GM21825 (cell line): ENCODE data around the gene WDR46.

Experiments
- ATAC-seq: cut with Tn5 transposase; IDR thresholded peaks from one replicate; pipeline ENCODE4 v1.9.1; 2021; ENCODE audit warnings: mild to moderate bottlenecking, moderate library complexity; ENCODE audit not compliant: unreplicated experiment

Gene WDR46

DNA sequence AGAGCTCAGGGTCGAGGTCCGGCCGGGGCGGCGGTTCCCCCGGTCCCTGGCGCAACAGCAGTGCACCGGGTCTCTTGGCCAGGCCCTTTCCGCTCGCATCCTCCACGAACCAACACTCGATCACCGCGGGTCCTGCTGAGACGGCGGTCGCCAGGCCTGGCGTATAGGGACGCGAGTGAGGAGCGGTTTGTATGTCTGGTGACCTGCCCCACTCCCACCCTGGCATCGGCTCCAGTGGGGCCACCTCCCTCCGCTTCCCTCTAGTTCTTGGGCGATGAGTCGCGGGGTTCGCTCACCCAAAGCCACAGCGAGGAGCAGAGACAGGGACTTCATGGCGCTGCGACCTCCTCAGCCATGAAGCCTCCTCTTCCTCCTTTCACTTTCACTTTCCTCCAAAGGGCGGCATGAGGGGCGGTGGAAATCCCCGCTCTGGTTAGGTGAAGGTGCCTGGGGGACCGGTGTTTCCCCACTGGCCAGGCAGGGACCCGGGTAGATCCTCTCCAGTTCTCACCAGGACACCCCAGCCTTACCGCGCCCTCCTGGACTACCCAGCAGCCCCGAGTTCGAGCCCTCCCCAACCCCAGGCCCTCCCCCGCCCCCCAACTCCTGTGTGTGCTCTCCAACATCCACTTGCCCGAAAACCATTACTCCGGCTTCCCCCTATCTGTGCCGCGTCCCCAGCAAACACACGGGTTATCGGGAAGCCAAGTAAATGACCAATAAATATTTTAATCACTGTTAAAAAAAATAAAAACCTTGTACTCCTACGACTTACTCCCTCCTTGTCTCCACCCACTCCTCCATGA is 24.9 kb upstream of the WDR46 start, which contains the start of gene TAPBP:
Gene TAPBP (minus strand): TSS at position 370 of the 806 bp plus-strand sequence. CDS start 37 bp downstream, at position 333.
- peak; percentile 39 for ATAC-seq

DNA sequence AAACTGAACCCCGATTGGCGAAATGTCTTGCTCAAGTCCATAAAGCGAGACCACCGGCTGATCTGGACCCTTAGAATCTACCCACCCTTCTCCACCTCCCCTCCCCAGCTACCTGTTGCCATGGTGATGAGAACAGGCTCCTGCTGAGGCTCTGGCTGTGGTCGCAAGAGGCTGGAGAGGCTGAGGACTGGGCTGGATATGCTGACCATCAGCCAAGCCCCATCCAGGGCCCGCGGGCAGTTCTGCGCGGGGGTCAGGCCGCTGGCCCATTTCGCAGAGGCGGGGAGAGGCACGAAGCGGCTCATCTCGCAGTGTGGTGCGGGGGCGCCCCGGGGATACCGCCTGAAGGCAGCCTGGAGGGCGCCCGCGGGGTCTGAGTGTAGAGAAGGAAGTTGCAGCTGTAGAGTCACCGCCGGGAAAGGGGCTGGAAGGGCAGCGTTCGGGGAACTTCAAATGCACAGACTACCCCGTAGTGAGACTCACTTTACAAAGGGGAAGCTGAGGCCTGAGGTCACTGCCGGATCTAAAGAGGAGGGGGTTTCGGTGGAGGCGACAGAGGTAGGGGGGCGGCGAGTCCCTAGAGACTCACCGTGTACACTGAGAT is 24.2 kb upstream of the WDR46 start:
- ATAC-seq = no peak

DNA sequence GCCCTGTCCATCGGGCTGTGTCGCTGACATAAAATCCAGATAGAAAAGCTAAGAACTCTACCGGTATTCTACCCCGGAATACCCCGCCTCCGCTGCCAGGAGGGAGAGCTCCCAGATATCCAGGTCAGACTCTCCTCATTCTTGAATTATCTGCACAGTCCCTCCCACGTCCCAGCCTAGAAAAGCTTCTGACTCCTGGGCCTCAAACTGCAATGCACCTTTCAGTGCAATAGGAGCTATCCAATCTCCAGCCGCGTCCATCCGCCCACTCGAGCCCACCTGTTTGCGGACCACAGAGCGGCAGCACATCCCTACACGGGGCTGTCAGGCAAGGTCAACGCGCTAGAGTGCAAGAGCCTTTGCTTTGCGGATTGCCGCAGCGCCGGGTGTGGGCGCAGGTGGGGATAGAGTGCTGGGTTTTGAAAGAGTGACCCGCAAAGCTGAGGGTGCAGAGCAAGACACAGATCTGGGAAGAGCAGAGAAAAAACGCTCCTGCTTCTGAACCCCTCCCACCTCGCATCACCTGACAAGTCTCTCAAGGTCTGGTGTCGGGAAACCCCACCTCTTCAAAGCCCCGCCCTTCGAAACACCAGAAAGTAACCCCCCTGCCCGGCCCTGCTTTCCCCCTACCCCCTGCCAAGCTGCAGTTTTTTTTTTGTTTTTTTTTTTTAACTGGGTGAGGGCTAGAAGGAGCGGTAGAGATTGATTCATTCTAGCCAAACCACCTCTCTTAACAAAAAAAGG is 23.5 kb upstream of the WDR46 start:
- peak; percentile 27 for ATAC-seq

DNA sequence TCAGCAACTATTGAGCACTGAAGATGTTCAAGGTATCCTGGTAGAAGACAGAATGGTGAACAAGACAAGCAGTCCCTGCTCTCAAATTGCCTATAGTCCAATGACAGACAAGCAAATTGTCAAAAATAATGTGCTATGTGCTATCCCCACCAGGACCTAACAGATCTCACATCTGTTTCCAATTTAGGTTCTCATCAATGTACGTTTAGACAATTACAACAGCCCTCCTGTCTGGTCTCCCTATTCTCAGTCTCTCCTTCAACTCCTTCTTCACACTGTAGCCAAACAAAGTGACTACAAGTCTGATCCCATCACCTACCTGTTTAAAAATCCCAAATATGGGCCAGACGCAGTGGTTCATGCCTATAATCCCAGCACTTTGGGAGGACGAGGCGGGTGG is 17.3 kb upstream of the WDR46 start:
- no peak for ATAC-seq

DNA sequence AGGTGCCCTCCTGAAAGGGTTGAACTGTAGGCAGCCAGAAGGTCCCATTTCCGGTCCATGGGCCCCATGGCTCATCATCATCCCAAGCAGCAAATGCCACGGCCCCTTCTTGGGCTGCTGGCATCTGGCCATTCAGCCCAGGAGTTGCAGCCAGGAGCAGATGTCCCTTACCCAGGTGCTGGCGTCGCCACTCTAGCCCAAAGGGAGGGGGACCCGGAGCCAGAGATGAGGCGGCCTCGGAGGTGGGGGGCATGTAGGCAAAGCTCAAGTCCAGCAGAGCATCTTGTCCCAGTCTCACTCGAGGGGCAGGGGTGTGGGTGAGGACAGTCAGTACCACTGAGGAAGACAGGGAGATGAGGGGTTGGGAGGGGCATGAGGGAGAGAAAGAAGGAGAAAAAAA is 16.0 kb upstream of the WDR46 start:
- ATAC-seq = no peak

DNA sequence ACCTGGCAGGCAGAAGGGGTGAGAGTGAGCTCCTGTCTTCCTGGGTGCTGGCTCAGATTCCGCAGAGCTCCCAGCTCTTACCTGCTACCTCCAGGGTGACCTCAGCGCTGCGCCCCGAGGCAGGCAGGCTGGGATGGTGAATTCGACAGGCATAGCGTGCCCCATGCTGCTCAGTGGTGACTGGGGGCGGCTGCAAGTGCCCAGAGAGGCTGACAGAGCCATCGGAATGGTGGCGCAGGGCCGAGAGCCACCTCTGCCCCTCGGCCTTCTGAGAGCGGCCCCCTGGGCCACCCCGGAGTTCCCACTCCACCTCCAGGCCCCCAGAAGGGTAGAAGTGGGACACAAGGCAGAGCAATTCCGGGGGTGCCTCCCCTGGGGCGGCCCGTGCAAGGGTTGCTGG is 15.2 kb upstream of the WDR46 start:
- ATAC-seq = no peak

DNA sequence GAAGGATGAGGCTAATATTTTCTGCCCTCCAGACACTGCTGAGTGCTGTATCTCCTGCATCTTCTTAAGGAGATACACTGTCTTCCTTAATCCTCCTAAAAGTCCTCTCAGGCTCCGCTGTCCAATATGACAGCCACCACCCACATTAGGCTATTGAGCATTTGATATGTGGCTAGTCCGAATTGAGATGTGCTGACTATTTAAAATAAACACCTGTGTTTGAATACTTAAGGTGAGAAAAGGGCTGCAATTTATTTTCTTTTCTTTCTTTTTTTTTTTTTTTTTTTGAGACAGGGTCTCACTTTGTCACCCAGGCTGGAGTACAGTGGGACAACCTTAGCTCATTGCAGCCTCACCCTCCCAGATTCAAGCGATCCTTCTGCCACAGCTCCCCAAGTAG is 12.8 kb upstream of the WDR46 start:
- no peak for ATAC-seq

DNA sequence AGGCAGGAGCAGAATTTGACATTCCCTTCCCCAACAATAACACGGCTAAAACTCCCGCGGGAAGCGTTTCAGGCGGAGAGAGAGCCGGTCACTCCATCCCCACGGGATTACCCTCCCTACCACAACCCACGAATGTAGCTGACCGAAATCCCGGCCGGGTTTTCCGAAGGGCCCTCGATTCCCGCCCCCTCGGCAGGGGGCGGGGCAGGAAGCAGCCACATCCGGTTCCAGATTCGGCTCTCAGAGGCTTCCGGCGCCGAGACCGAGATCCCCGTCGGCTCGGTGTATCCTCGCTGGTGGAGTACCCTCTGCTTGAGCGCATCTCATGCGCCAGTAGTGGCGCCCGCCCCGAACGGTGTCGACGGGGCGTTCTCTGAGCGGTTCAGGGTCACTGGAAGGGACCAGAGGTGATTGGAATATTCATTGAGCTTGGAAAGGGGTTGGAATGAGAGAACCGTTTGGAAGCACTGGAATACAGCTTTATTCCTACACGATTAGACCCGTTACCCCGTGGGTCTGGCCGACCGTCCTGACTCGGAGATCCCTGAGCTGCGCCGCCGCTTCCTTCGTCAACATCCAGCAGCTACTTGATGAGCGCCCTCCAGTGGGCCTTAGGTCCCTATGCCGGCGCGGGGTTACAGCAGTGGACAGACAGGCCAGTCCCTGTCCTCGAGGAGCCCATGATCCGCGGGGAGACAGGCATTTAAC is 10.4 kb upstream of the WDR46 start:
- ATAC-seq = peak; percentile 59

DNA sequence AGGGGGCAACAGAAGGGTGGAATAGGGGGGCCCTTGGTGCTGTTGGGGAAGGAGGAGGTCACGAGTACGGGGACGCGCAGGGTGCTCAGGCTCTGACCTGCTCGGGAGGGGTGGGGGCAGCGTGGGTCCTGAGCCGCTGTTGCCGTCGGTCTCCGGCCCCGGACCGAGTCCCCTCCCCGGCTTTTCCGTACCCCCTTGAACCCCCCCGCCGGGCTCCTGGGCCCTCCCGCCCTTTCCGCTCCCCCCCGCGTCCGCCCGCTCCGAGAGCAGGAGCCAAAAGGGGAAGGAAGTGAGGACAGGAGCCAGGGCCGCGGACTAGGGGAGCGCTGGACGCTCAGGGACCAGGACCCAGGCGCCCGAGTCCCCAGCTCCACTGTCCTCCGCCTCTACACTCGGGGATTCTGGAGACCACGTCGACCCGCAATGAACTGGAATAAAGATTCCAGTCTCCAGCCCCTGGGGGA is 9.8 kb upstream of the WDR46 start, which contains the start of gene RGL2:
Gene RGL2 (minus strand): TSS at position 170 of the 464 bp plus-strand sequence. CDS start 332 bp downstream, outside the sequence.
- ATAC-seq = no peak

DNA sequence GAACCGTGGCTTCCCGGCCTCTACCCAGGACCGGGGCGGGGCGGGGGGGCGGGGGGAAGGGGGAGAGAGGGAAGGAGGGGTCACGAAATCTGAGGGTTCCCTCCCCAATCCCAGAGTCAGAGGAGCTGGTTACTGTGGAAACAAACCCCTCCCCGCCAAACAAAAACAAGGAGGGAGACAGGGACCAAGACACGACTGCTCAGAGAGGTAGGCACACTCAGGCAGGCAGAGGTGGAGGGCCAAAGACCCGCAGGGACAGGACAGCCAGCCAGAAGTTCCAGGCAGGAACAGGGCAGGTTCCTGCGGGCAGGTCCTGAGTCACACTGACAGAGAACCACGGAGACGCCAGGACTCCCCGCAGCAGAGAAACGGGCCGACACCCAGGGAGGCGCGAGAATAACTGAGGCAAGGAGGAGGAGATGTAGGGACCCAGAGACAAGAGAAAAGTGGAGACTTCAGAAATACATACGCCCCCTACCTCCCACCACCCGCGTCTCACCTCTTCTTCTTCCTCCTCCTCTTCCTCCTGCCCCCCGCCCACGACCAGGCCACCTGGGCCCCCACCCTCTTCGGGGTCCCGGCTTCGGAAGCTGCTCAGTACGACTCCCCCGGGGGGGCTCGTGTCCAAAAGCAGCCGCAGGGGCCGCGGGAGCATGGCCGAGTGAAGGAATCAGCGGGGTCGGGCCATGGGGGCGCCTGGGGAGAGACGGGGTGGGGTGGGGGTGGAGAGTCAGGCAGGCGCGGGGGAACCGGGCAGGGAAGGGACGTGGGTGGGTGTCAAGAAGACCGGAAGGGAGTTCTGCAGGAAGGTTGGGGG is 9.1 kb upstream of the WDR46 start:
- ATAC-seq = no peak

DNA sequence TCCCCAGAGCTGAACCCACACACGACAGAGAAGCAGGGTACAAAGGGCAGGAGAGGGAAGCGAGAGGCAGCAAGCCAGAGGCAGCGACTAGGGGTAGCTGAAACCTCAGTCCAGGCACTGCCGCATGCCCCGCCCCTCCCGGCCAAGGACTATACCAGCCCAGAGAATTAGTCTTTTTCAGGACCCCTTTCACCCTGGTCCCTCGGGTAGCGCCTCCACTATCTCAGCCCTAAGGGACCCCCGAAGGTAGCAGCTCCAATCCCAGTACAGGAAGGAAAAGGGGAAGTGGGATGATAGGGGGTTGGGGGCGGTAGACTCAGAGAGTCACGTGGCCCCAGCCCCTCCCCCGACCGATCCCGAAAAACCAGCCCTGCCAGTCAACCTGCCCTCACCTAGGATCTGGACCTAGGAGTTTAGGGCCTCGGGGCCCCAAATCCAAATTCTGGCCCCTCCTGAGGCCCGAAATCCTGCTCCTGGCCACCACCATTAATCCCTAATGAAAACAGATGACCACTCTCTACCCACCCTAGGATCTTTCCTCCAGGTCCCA is 8.4 kb upstream of the WDR46 start:
- ATAC-seq = no peak

DNA sequence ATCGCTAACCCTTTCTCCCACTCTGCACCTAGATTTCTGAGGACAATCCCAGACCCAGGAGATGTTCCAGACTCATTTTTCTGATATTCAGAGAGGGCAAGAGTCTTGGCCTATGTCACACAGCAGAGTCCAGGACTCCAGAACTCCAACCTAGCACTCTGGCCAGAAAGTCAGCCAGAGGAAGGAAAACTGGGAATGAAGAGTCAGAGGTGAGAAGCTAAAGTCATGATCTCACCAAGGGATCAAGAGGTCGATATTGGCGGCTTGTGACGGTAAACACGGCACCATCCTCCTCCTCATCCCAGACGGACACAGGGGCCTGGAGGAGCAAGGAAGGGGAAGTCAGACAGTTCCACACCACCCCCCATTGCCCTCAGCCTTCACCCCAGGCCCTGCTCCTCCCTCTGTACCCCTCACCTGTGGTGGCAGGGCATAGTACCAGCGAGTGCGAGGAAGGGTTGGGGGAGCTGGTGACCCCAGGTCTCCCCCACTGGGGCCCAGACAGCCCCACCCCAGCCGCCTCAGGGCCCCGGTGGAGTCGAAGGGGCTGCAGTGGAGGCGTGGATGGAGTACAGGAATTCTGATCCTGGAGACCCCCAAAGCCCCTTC is 7.9 kb upstream of the WDR46 start:
- no peak for ATAC-seq

DNA sequence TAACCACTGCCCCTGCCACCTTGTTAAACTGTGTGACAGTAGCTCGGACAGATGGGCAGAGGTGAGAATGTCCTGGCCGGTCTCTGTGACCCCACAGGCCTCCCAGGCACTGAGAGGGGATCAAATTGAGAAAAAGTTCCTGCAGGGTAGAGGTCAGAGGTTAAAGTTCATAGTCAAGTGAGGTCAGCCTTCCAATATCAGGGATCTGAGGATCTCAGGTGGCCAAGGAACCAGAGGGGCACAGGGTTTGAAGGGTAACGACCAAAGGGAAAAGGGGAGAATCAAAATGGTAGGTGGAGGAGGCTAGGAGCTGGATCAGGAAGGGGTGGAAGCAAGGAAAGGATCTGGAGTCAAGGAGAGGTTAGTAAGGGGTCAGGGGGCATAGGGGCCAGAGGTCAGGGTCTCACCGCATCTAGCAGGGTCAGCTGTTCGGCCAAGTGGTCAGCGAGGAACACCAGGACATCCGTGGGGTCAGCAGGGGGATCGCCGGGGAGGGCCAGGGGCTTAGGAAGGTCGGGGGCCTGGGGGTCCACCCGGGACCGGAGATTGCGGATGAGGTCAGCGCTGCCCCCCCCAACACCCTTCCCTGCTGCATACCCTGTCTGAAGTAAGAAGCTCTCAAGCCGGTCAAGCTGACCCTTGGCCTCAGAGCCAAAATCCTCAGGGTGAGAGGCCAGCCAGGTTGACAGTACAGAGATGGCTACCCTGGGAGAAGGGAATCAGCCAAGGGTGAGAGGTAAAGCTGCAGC is 6.8 kb upstream of the WDR46 start:
- ATAC-seq = no peak

DNA sequence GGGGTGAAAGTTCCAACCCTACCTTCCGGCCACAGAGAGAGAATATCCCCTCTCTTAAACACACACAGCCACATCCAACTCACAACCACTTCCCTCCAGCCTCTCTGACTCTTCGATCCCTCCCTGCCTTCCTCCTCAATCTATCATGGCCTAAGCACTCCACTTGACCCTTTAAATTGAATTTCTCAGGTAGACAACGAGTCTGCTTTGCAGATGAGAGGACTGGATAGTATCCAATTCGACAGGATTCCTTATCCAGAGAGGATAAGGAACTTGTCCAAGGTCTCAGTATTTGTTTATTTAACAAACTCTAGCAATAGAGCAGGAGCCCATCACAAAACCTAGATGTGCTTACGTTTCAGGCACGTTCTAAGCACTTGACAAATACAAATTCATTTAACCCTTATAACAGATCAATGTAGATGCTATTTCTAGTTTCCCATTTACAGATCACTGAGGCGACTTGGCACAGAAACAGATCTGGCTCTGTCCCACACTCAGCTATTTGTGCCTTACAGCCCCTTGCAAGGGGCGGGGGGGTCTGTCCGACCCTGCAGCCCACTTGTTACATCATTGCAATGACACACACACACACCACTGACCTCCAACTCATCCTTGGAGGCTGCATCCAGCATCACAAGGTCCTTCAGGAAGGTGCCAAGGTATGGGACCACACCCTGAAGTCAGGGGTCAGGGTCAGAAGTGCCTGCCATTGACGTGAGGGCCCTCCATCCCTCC is 5.2 kb upstream of the WDR46 start:
- no peak for ATAC-seq

DNA sequence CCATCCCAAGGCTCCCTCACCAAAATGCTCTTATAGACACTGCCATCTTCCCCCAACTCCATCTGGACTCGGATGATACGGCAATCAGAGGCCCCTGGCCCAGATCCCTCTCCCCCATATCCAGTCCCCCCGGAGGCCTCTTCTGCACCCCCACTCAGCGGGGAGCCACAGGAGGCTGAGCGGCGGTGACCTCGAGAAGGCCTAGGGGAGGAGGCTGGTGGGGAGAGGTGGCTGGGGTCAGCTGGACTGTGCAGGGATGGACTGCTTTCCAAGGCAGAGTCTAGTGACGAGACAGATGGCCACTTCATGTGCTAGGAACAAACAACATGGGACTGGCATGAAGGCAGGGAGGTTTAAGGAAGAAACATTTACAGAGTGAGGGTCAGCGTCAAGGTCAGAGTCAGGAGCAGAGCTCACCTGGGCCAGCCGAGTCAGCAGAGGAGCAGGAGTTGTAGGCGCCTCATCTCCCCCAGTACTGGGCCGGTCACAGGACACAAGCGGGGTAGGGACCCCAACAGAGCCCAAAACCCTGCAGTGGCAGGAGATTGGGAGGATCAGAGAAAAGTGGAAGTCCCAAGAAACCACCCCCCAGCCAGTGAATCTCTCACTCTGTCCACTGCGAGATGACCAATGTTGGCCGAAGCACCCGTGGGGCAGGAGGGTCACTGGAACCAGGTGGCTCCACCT is 4.1 kb upstream of the WDR46 start:
- ATAC-seq = no peak

DNA sequence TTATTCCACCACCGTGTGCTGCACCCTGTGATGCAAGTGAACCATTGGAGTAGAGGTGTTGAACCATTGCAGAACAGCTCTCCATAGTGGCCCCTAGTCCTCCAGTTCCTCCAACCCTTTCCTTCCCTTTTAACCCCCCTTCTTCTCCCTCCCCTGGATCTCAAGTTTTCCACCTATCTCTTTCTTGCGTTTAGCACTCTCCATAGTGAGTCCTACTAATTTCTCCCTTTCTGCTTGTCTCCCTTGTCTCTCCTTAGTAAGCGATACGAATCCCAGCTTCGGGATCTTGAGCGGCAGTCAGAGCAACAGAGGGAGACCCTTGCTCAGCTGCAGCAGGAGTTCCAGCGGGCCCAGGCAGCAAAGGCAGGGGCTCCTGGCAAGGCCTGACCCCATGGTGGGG is 1.4 kb upstream of the WDR46 start:
- no peak for ATAC-seq

DNA sequence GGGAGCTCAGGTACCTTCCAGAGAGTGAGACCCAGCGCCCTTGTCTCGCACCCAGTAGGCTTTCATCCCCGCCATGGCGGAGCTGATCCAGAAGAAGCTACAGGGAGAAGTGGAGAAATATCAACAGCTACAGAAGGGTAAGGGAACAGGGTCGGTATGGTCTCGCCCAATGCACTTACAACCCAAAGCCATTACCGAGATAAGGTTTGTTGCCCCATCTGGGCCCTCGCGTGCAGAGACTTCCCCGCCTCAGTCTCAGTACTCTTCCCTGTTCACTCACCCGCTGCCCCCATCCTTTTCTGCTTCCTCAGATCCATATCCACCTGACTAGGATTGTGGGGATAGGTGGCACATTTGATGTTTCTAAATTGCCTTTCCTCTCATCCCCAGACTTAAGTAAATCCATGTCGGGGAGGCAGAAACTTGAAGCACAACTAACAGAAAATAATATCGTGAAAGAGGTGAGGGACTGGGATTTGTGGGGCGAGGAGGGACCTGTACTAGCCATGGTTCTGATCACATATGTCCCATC is 811 bp upstream of the WDR46 start:
- ATAC-seq = peak; percentile 2
